Astrocyte of the cerebellum (primary cell): ENCODE results near the gene CDK14.

Experiments
- DNase-seq: peaks from one replicate; pipeline ENCODE4 v3.0.0-alpha.2; 2011; ENCODE audit warnings: low read depth
- H3K4me3 ChIP-seq: 2 replicates; pipeline ENCODE4 v1.5.1; 2011; ENCODE audit warnings: mild to moderate bottlenecking, low read depth, low read length, moderate library complexity
- CTCF ChIP-seq: IDR thresholded peaks from 2 replicates; pipeline ENCODE4 v1.5.1; 2012; ENCODE audit warnings: low read length, low read depth, moderate library complexity, mild to moderate bottlenecking; ENCODE audit errors: missing control alignments
- in situ Hi-C: cut with HindIII; loops from 2 replicates; pipeline ENCODE4 v1.10.0; 2017; ENCODE audit warnings: low sequenced_read_pairs

Gene CDK14

GRCh38 chr7:90613088-90613498 is 17.0 kb downstream of the CDK14 start:
- no peak for DNase-seq
- no peak for TF ChIP-seq CTCF
- no peak overlapping the region for H3K4me3 ChIP-seq
- in situ Hi-C loops, result no loop called here

- TF ChIP-seq CTCF, result no peak
- in situ Hi-C loops, result no loop called here
- DNase-seq, result no peak
- H3K4me3 ChIP-seq, result no peak overlapping the region
Observed at GRCh38 chr7:90617442-90617841, 21.3 kb downstream of the CDK14 start.

GRCh38 chr7:90618876-90619275 is 22.8 kb downstream of the CDK14 start:
- DNase-seq, result no peak
- in situ Hi-C loops, result no loop called here

GRCh38 chr7:90621125-90621746 is 25.1 kb downstream of the CDK14 start:
- no peak for DNase-seq
- H3K4me3 ChIP-seq, result no peak overlapping the region
- no peak for TF ChIP-seq CTCF
- in situ Hi-C loops, result no loop called here

More at GRCh38 chr7:90618876-90619275, 22.8 kb downstream of the CDK14 start:
- no peak for TF ChIP-seq CTCF
- H3K4me3 ChIP-seq, result no peak overlapping the region

GRCh38 chr7:90621747-90622140 is 25.6 kb downstream of the CDK14 start:
- DNase-seq, result no peak
- H3K4me3 ChIP-seq, result no peak overlapping the region
- no peak for TF ChIP-seq CTCF
- in situ Hi-C loops, result no loop called here

- H3K4me3 ChIP-seq, result no peak overlapping the region
- in situ Hi-C loops, result no loop called here
- no peak for TF ChIP-seq CTCF
- DNase-seq, result no peak
Observed at GRCh38 chr7:90622670-90623069, 26.5 kb downstream of the CDK14 start.
